Endothelial cell of umbilical vein (primary cell): ENCODE data around the gene SERPINA1. TPM values are rescaled to one million over a fixed set of nuclear protein-coding genes. Genes with fewer than 3 reads are reported as not detected.

Experiments used
- BruUV-seq: library from RNA; stranded (reverse); fragments of 400-500 nt; replicated peaks from 2 replicates; lab custom pipeline; 2021; lab: Mats Ljungman, UMichigan
- CTCF ChIA-PET: fragments of 300-600, 350-600 bp; sonication (Branson Sonifier 250); formaldehyde crosslinking; loops from one replicate; lab custom pipeline; 2021; ENCODE audit warnings: antibody characterized with exemption, inconsistent platforms; lab: Charles Lee
- POLR2A ChIA-PET: fragments of 300-600, 350-600 bp; sonication (Branson Sonifier 250); formaldehyde crosslinking; loops from one replicate; lab custom pipeline; 2021; ENCODE audit warnings: antibody characterized with exemption, inconsistent platforms; lab: Charles Lee
- DNase-seq: peaks from one replicate; pipeline ENCODE4 v3.0.0-alpha.2; 2011; ENCODE audit warnings: low read depth, low spot score
- FAIRE-seq: peaks from 2 replicates; lab custom pipeline; 2011; peaks lifted over from hg19 to GRCh38; lab: Jason Lieb, UNC
- H2AFZ ChIP-seq: 2 replicates; pipeline ENCODE4 v1.6.0; 2012; ENCODE audit warnings: low read depth, low read length, control low read depth, inconsistent platforms
- H3K27ac ChIP-seq: 2 replicates; pipeline ENCODE4 v1.5.1; 2011; ENCODE audit warnings: low read depth, mild to moderate bottlenecking, control low read depth, low read length, moderate library complexity; ENCODE audit not compliant: insufficient read depth
- H3K27me3 ChIP-seq, 2 experiments: 2 replicates each; pipeline versions ENCODE4 v1.6.0 to v1.6.1; 2011; ENCODE audit warnings: low read length in 2 of 2, mixed read lengths in 1 of 2; ENCODE audit not compliant: control insufficient read depth in 2 of 2, insufficient read depth in 2 of 2
- H3K36me3 ChIP-seq, 2 experiments: 2 replicates in 1 of 2; 3 replicates in 1 of 2; pipeline ENCODE4 v1.5.1; 2011; ENCODE audit warnings: low read length in 2 of 2, mild to moderate bottlenecking in 1 of 2, moderate library complexity in 1 of 2; ENCODE audit not compliant: control insufficient read depth in 2 of 2, insufficient read depth in 2 of 2; ENCODE audit errors: extremely low read depth in 1 of 2
- H3K4me1 ChIP-seq: 3 replicates; pipeline ENCODE4 v1.5.1; 2011; ENCODE audit warnings: mild to moderate bottlenecking, low read length; ENCODE audit not compliant: control insufficient read depth, insufficient read depth; ENCODE audit errors: extremely low read depth
- H3K4me2 ChIP-seq: 2 replicates; pipeline ENCODE4 v1.6.1; 2011; ENCODE audit warnings: low read length, control low read depth, mixed read lengths; ENCODE audit not compliant: insufficient read depth
- H3K4me3 ChIP-seq, 3 experiments: fragments of 200-600 bp in 1 of 3; sonication (generic), shearing (Covaris generic) in 1 of 3; replicated peaks in 1 of 3; 2 replicates each; pipeline ENCODE4 v1.5.1; 2011 to 2016; ENCODE audit warnings: control low read depth in 3 of 3, low read length in 3 of 3, mild to moderate bottlenecking in 2 of 3, inconsistent platforms in 1 of 3, low read depth in 1 of 3, moderate library complexity in 1 of 3; ENCODE audit not compliant: insufficient read depth in 1 of 3
- H3K79me2 ChIP-seq: 2 replicates; pipeline ENCODE4 v1.6.0; 2012; ENCODE audit warnings: low read length, inconsistent platforms; ENCODE audit not compliant: control insufficient read depth, insufficient read depth
- H3K9ac ChIP-seq: replicated peaks from 2 replicates; pipeline ENCODE3; 2011; ENCODE audit warnings: low read length, control low read depth; ENCODE audit not compliant: insufficient read depth; ENCODE audit errors: extremely low read depth
- H3K9me1 ChIP-seq: replicated peaks from 3 replicates; pipeline ENCODE4 v1.6.0; 2011; ENCODE audit warnings: mild to moderate bottlenecking, low read length; ENCODE audit not compliant: control insufficient read depth, insufficient read depth; ENCODE audit errors: extremely low read depth
- H3K9me3 ChIP-seq: replicated peaks from 2 replicates; pipeline ENCODE4 v1.5.1; 2012; ENCODE audit warnings: low read length, inconsistent platforms; ENCODE audit not compliant: control insufficient read depth, insufficient read depth
- H4K20me1 ChIP-seq: replicated peaks from 2 replicates; pipeline ENCODE3; 2011; ENCODE audit warnings: mild to moderate bottlenecking, low read length; ENCODE audit not compliant: control insufficient read depth, insufficient read depth; ENCODE audit errors: extremely low read depth
- EZH2 ChIP-seq: IDR thresholded peaks from 2 replicates; pipeline ENCODE4 v1.6.1; 2012; ENCODE audit warnings: borderline replicate concordance, low read depth, mild to moderate bottlenecking, moderate library complexity, low read length, inconsistent platforms; ENCODE audit not compliant: severe bottlenecking
- FOS ChIP-seq: IDR thresholded peaks from 2 replicates; pipeline ENCODE4 v1.6.1; 2011; ENCODE audit warnings: mild to moderate bottlenecking, low read length, moderate library complexity, borderline replicate concordance; ENCODE audit not compliant: insufficient read depth
- JUN ChIP-seq: IDR thresholded peaks from 2 replicates; pipeline ENCODE4 v1.6.1; 2011; ENCODE audit warnings: borderline replicate concordance, low read depth; ENCODE audit not compliant: insufficient read length, insufficient read depth
- POLR2A ChIP-seq: IDR thresholded peaks from 2 replicates; pipeline ENCODE4 v1.6.1; 2012; ENCODE audit warnings: low read depth, mild to moderate bottlenecking, control low read depth, low read length
- POLR2AphosphoS5 ChIP-seq: IDR thresholded peaks from 2 replicates; pipeline ENCODE4 v1.6.1; 2012; ENCODE audit warnings: low read depth, mild to moderate bottlenecking, control low read depth, low read length, moderate library complexity; ENCODE audit not compliant: insufficient read depth
- dilution Hi-C: fragments of 300-500 bp; cut with MboI; formaldehyde crosslinking; loops from one replicate; pipeline ENCODE4 v1.15.0; 2019; ENCODE audit warnings: low sequenced_read_pairs; ENCODE audit not compliant: extremely low pct_ligation_motif_present
- intact Hi-C: fragments of 100-400 bp; cut with micrococcal nuclease; formaldehyde crosslinking; loops from one replicate; pipeline ENCODE4 v1.10.0; 2022
- polyA plus RNA-seq, 4 experiments: library from polyadenylated mRNA; depleted of rRNA in 3 of 4; stranded (reverse) in 3 of 4; unstranded in 1 of 4; fragments of >200 nt; gene quantifications; 2 replicates each; pipeline versions ENCODE4 v1.2.1 to v1.2.3, GENCODE V29; 2011 to 2012; ENCODE audit warnings: missing spikeins in 1 of 4
- total RNA-seq: library from RNA; stranded (reverse); gene quantifications from 2 replicates; pipeline ENCODE4 v1.2.3, GENCODE V29; 2021
- TF ChIP-seq, protein P1 (sequence below), 2 donors: IDR thresholded peaks; 1 replicate in 1 of 2; 2 replicates in 1 of 2; pipeline ENCODE4 v1.5.1; 2011; ENCODE audit warnings: low read length in 2 of 2, mild to moderate bottlenecking in 2 of 2, moderate library complexity in 2 of 2, control low read depth in 1 of 2, inconsistent platforms in 1 of 2, low read depth in 1 of 2; ENCODE audit not compliant: insufficient read depth in 1 of 2; ENCODE audit errors: extremely low read depth in 1 of 2
- TF ChIP-seq, protein P2 (sequence below): IDR thresholded peaks from 2 replicates; pipeline ENCODE4 v1.6.1; 2011; ENCODE audit not compliant: insufficient read depth, insufficient read length

SERPINA1 gene
- total and polyA plus RNA-seq, 2 donors (not counting 3 experiments of a cell fraction or from before 2014, with no cell fraction given) = not detected

DNA sequence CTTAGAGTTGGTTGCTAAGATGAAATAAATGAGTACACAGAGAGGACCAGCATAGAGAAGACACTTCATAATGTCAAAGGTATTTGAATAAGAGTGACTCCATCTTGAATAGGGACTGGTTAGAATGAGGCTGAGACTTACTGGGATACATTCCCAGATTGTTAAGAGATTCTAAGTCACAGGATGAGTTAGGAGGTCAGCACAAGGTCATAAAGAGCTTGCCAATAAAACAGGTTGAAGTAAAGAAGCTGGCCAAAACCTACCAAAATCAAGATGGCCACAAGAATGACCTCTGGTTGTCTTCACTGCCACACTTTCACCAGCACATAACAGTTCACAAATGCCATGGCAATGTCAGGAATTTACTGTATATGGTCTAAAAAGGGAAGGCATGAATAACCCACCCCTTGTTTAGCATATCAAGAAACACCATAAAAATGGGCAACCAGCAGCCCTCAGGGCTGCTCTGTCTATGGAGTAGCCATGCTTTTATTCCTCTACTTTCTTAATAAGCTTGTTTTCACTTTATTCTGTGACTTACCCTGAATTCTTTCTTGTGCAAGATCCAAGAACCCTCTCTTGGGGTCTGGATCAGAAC, 8.3 kb upstream of the SERPINA1 start:
- no peaks in the 10 kb centered on the region for H3K9me1 ChIP-seq
- intact Hi-C loops = no loop called here
- no peaks in the 10 kb centered on the region for H3K4me1 ChIP-seq
- no peaks in the 10 kb centered on the region for H3K9me3 ChIP-seq
- no peaks in the 10 kb centered on the region for H3K36me3 ChIP-seq
- no peak overlapping the region for H2AFZ ChIP-seq
- ChIA-PET CTCF (no interaction called here), POLR2A (no interaction called here)
- no peak overlapping the region for H3K4me2 ChIP-seq
- no peaks in the 10 kb centered on the region for H3K27me3 ChIP-seq
- H3K4me3 ChIP-seq = no peak overlapping the region
- no peaks in the 10 kb centered on the region for H4K20me1 ChIP-seq
- H3K79me2 ChIP-seq = no peaks in the 10 kb centered on the region
- DNase-seq (no peak), FAIRE-seq (no peak)
- H3K9ac ChIP-seq = no peak overlapping the region
- BruUV-seq = no TSS peak
- dilution Hi-C loops = no loop called here
- no peak overlapping the region for H3K27ac ChIP-seq
- TF ChIP-seq JUN (no peak), POLR2AphosphoS5 (no peak)
- TF ChIP-seq, protein P1, sequence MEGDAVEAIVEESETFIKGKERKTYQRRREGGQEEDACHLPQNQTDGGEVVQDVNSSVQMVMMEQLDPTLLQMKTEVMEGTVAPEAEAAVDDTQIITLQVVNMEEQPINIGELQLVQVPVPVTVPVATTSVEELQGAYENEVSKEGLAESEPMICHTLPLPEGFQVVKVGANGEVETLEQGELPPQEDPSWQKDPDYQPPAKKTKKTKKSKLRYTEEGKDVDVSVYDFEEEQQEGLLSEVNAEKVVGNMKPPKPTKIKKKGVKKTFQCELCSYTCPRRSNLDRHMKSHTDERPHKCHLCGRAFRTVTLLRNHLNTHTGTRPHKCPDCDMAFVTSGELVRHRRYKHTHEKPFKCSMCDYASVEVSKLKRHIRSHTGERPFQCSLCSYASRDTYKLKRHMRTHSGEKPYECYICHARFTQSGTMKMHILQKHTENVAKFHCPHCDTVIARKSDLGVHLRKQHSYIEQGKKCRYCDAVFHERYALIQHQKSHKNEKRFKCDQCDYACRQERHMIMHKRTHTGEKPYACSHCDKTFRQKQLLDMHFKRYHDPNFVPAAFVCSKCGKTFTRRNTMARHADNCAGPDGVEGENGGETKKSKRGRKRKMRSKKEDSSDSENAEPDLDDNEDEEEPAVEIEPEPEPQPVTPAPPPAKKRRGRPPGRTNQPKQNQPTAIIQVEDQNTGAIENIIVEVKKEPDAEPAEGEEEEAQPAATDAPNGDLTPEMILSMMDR (IDR thresholded peaks at IDR 0.05; ENCODE audit: extremely low read depth in 1 of 2, insufficient read depth in 1 of 2, low read depth in 1 of 2, low read length in 2 of 2) = no peak

DNA sequence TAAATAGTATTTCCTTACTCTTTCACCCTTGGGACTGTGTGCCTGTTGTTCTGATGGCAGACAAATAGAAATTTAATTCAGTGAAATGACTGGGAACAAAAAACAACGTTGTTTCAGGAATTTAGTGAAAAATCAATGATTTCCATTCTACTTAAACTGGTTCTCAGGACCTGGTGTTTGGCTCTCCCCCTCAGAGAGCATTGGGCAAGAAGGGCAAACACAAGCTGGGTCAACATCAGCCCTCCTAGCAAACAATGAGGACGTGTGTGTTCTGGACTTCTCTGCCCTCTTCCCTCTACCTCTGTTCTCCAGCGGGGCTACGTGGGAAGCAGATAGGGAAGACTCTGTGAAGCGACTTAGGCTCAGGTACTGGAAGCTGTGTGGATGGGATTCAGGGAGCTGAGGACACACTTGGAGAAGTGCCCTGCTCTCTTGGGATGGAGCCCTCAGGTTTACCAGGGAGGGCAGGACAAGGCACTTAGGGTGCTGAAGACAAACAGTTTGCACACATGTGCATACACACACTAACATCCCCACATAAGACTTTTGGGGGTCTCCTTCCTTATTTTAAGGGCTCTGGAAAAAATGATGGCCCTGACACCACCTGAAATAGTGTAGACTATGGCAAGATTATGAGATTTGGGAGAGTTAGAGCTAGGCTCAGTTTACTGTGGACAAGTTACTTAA, 7.6 kb upstream of the SERPINA1 start:
- ChIA-PET POLR2A (no interaction called here), CTCF (no interaction called here)
- no peak overlapping the region for H2AFZ ChIP-seq
- no TSS peak for BruUV-seq
- no peak overlapping the region for H3K9ac ChIP-seq
- H3K9me1 ChIP-seq = no peaks in the 10 kb centered on the region
- H3K9me3 ChIP-seq = no peaks in the 10 kb centered on the region
- no peaks in the 10 kb centered on the region for H3K79me2 ChIP-seq
- H4K20me1 ChIP-seq = no peaks in the 10 kb centered on the region
- DNase-seq (no peak), FAIRE-seq (no peak)
- no peaks in the 10 kb centered on the region for H3K27me3 ChIP-seq
- no peak overlapping the region for H3K27ac ChIP-seq
- intact Hi-C loops = no loop called here
- no peaks in the 10 kb centered on the region for H3K4me1 ChIP-seq
- dilution Hi-C loops = no loop called here
- H3K4me2 ChIP-seq = no peak overlapping the region
- no peaks in the 10 kb centered on the region for H3K36me3 ChIP-seq
- TF ChIP-seq POLR2A = no peak
- no peak for TF ChIP-seq JUN
- no peak for TF ChIP-seq FOS
- TF ChIP-seq, protein P2, sequence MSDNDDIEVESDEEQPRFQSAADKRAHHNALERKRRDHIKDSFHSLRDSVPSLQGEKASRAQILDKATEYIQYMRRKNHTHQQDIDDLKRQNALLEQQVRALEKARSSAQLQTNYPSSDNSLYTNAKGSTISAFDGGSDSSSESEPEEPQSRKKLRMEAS = no peak
- TF ChIP-seq EZH2 = no peak
- no peak overlapping the region for H3K4me3 ChIP-seq
